ENCODE data around the gene EFHC2. TPM values are rescaled to one million over a fixed set of nuclear protein-coding genes. Genes with fewer than 3 reads are reported as not detected.

EFHC2 gene
- total RNA-seq, 2 experiments from 2014 or later = 0.30 to 0.46 TPM

DNA sequence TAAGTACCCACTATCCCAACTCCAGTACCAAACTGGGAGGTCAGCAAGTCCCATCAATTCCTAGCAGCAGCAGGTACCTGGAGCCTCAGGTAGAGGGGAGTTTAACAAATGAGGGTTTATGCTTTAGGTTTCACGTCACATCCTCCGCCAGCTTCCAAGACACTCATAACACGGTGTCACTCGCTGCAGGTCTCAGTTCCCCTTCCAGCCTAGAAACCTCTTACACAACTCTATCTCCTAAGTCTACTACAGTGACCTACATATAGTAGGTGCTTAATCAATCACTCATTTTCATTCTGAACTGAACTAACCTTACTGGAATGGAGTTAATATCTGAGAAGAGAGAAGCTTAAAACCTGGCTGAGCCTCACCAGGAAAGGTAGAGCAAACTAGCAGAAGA is 96.0 kb downstream of the EFHC2 start:
- no peak for ATAC-seq
- Mint-ChIP-seq H3K27ac (no peak overlapping the region), H3K4me1 (peaks cover 12% of the 10 kb centered on the region), H3K9me3 (ENCODE audit: low read depth) (no peaks in the 10 kb centered on the region), H3K4me3 (no peak overlapping the region), H3K27me3 (no peaks in the 10 kb centered on the region), H3K36me3 (ENCODE audit: low read depth) (no peaks in the 10 kb centered on the region)
- POLR2A ChIA-PET = no interaction called here
- no peak for DNase-seq
- intact Hi-C loops (cut with DNase I, micrococcal nuclease) = loop anchor here in 1 of 2 experiments (5.0 to 10.0 kb wide), 2 partner anchors 95 to 297 kb away; partner anchors contain the start of genes EFHC2 and FUNDC1
- CTCF ChIA-PET = interaction anchor here (4.5 kb wide), 1 partner anchor 289 kb away, joined by 21 read pairs; no protein-coding TSS in a partner anchor

- ATAC-seq (no peak), DNase-seq (no peak)
- ChIA-PET CTCF (interaction anchor here (4.5 kb wide), 1 partner anchor 288 kb away, joined by 21 read pairs; no protein-coding TSS in a partner anchor), POLR2A (no interaction called here)
- intact Hi-C loops (cut with DNase I, micrococcal nuclease) = loop anchor here in 1 of 2 experiments (5.0 to 10.0 kb wide), 2 partner anchors 95 to 298 kb away; partner anchors contain the start of genes EFHC2 and FUNDC1
- no peaks in the 10 kb centered on the region for H3K9me3 Mint-ChIP-seq (ENCODE audit: low read depth)
- no peaks in the 10 kb centered on the region for H3K27me3 Mint-ChIP-seq
- no peaks in the 10 kb centered on the region for H3K36me3 Mint-ChIP-seq (ENCODE audit: low read depth)
- no peak overlapping the region for H3K27ac Mint-ChIP-seq
- H3K4me1 Mint-ChIP-seq = peaks cover 12% of the 10 kb centered on the region
- H3K4me3 Mint-ChIP-seq = no peak overlapping the region
Measured at GRCh38 chrX:44246826-44247225, 96.6 kb downstream of the EFHC2 start.

- H3K36me3 Mint-ChIP-seq (ENCODE audit: low read depth) = no peaks in the 10 kb centered on the region
- H3K4me3 Mint-ChIP-seq = no peak overlapping the region
- H3K27me3 Mint-ChIP-seq = no peaks in the 10 kb centered on the region
- DNase-seq (peak; percentile 44), ATAC-seq (peak; percentile 66)
- peaks cover 12% of the 10 kb centered on the region for H3K4me1 Mint-ChIP-seq
- ChIA-PET POLR2A (no interaction called here), CTCF (interaction anchor here (1.0 to 4.5 kb wide), 4 partner anchors 19 to 287 kb away, joined by 3 to 21 read pairs (median 3); no protein-coding TSS in a partner anchor)
- no peak overlapping the region for H3K27ac Mint-ChIP-seq
- no peaks in the 10 kb centered on the region for H3K9me3 Mint-ChIP-seq (ENCODE audit: low read depth)
- intact Hi-C loops (cut with DNase I, micrococcal nuclease) = loop anchor here in 1 of 2 experiments (5.0 to 10.0 kb wide), 2 partner anchors 97 to 299 kb away; partner anchors contain the start of genes EFHC2 and FUNDC1
Measured at GRCh38 chrX:44245733-44246132, 97.7 kb downstream of the EFHC2 start.

- H3K9me3 Mint-ChIP-seq (ENCODE audit: low read depth) = no peaks in the 10 kb centered on the region
- ATAC-seq (no peak), DNase-seq (no peak)
- H3K27me3 Mint-ChIP-seq = no peaks in the 10 kb centered on the region
- H3K36me3 Mint-ChIP-seq (ENCODE audit: low read depth) = no peaks in the 10 kb centered on the region
- intact Hi-C loops (cut with DNase I, micrococcal nuclease) = loop anchor here (1.0 to 10.0 kb wide), 5 partner anchors 272 to 407 kb away; partner anchors contain the start of genes FUNDC1 (in 1 of the 2) and NDP (in 1 of the 2)
- no peak overlapping the region for H3K4me3 Mint-ChIP-seq
- ChIA-PET CTCF (interaction anchor here (1.2 to 4.5 kb wide), 7 partner anchors 9 to 408 kb away, joined by 4 to 21 read pairs (median 6); no protein-coding TSS in a partner anchor), POLR2A (no interaction called here)
- peaks cover 12% of the 10 kb centered on the region for H3K4me1 Mint-ChIP-seq
- no peak overlapping the region for H3K27ac Mint-ChIP-seq
Measured at GRCh38 chrX:44244008-44244407, 99.5 kb downstream of the EFHC2 start.

DNA sequence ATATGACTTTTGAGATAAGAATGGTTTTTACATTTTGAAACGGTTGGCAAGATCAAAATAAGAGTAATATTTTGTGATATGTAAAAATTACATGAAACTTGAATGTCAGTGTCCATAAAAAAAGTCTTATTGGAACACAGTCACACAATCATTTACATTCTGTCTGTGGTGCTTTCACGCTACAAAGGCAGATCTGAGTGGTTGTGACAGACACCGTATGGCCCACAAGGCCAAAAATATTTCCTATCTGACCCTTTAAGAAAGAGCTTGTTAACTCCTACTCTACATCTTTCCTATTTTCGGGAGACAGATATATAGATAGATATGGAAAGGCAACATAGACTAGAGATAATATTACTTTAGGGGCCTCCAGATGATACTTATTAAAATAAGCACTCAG is 101.9 kb downstream of the EFHC2 start:
- Mint-ChIP-seq H3K27ac (no peak overlapping the region), H3K4me1 (peaks cover 12% of the 10 kb centered on the region), H3K36me3 (ENCODE audit: low read depth) (no peaks in the 10 kb centered on the region), H3K9me3 (ENCODE audit: low read depth) (no peaks in the 10 kb centered on the region), H3K27me3 (no peaks in the 10 kb centered on the region), H3K4me3 (no peak overlapping the region)
- no peak for ATAC-seq
- ChIA-PET POLR2A (no interaction called here), CTCF (no interaction called here)
- intact Hi-C loops (cut with DNase I, micrococcal nuclease) = loop anchor here (5.0 to 10.0 kb wide), 4 partner anchors 269 to 404 kb away; partner anchors contain the start of genes FUNDC1 (in 1 of the 2) and NDP (in 1 of the 2)
- DNase-seq = no peak

DNA sequence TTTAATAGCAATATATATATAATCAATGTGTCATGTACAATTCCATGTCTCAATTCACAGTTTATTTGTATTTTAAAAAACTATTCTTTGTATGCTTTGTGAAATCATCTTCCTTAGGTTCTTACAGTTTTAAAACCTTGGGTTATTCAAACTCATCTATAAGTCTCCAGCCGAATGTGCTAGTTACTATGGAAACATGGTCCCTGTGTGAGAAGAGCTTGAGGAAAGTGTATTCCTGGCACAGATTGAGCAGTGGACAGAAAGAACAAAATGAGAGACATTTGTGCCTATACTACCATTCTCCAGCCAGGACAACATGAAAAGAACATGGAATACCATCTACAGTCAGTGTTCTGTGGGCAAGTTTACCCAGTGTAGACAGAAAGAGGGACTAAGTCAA is 103.4 kb downstream of the EFHC2 start:
- Mint-ChIP-seq H3K4me3 (no peak overlapping the region), H3K4me1 (peaks cover 10% of the 10 kb centered on the region), H3K27ac (no peak overlapping the region), H3K36me3 (ENCODE audit: low read depth) (no peaks in the 10 kb centered on the region), H3K27me3 (no peaks in the 10 kb centered on the region), H3K9me3 (ENCODE audit: low read depth) (no peaks in the 10 kb centered on the region)
- ATAC-seq = no peak
- DNase-seq = no peak
- ChIA-PET POLR2A (no interaction called here), CTCF (no interaction called here)
- intact Hi-C loops (cut with DNase I, micrococcal nuclease) = loop anchor here (5.0 to 10.0 kb wide), 4 partner anchors 268 to 403 kb away; partner anchors contain the start of genes FUNDC1 (in 1 of the 2) and NDP (in 1 of the 2)

- ATAC-seq (no peak), DNase-seq (no peak)
- H3K9me3 Mint-ChIP-seq (ENCODE audit: low read depth) = no peaks in the 10 kb centered on the region
- H3K27me3 Mint-ChIP-seq = no peaks in the 10 kb centered on the region
- ChIA-PET POLR2A (interaction anchor here (0.6 kb wide), 1 partner anchor 95 kb away, joined by 3 read pairs; no protein-coding TSS in a partner anchor), CTCF (no interaction called here)
- no peaks in the 10 kb centered on the region for H3K36me3 Mint-ChIP-seq (ENCODE audit: low read depth)
- no peak overlapping the region for H3K27ac Mint-ChIP-seq
- H3K4me1 Mint-ChIP-seq = peaks cover 6% of the 10 kb centered on the region
- no peak overlapping the region for H3K4me3 Mint-ChIP-seq
- intact Hi-C loops (cut with DNase I, micrococcal nuclease) = no loop called here
Measured at GRCh38 chrX:44239036-44239435, 104.4 kb downstream of the EFHC2 start.

GRCh38 chrX:44235534-44235933 is 107.9 kb downstream of the EFHC2 start:
- H3K4me3 Mint-ChIP-seq = no peak overlapping the region
- ATAC-seq (no peak), DNase-seq (no peak)
- ChIA-PET CTCF (interaction anchor here (0.7 kb wide), 1 partner anchor 142 kb away, joined by 3 read pairs; no protein-coding TSS in a partner anchor), POLR2A (no interaction called here)
- intact Hi-C loops (cut with DNase I, micrococcal nuclease) = no loop called here
- no peaks in the 10 kb centered on the region for H3K4me1 Mint-ChIP-seq
- H3K27me3 Mint-ChIP-seq = no peaks in the 10 kb centered on the region
- no peaks in the 10 kb centered on the region for H3K36me3 Mint-ChIP-seq (ENCODE audit: low read depth)
- no peaks in the 10 kb centered on the region for H3K9me3 Mint-ChIP-seq (ENCODE audit: low read depth)
- no peak overlapping the region for H3K27ac Mint-ChIP-seq

GRCh38 chrX:44234541-44234940 is 108.9 kb downstream of the EFHC2 start:
- Mint-ChIP-seq H3K4me1 (no peaks in the 10 kb centered on the region), H3K36me3 (ENCODE audit: low read depth) (no peaks in the 10 kb centered on the region), H3K27ac (no peak overlapping the region), H3K27me3 (no peaks in the 10 kb centered on the region), H3K9me3 (ENCODE audit: low read depth) (no peaks in the 10 kb centered on the region), H3K4me3 (no peak overlapping the region)
- ChIA-PET POLR2A (no interaction called here), CTCF (no interaction called here)
- no peak for DNase-seq
- intact Hi-C loops (cut with DNase I, micrococcal nuclease) = no loop called here
- no peak for ATAC-seq

- intact Hi-C loops (cut with DNase I, micrococcal nuclease) = no loop called here
- DNase-seq = no peak
- ChIA-PET CTCF (no interaction called here), POLR2A (no interaction called here)
- H3K9me3 Mint-ChIP-seq (ENCODE audit: low read depth) = no peaks in the 10 kb centered on the region
- no peaks in the 10 kb centered on the region for H3K36me3 Mint-ChIP-seq (ENCODE audit: low read depth)
- no peak for ATAC-seq
- no peaks in the 10 kb centered on the region for H3K27me3 Mint-ChIP-seq
- no peak overlapping the region for H3K27ac Mint-ChIP-seq
- H3K4me1 Mint-ChIP-seq = no peaks in the 10 kb centered on the region
- H3K4me3 Mint-ChIP-seq = no peak overlapping the region
Measured at GRCh38 chrX:44234116-44234515, 109.4 kb downstream of the EFHC2 start.

DNA sequence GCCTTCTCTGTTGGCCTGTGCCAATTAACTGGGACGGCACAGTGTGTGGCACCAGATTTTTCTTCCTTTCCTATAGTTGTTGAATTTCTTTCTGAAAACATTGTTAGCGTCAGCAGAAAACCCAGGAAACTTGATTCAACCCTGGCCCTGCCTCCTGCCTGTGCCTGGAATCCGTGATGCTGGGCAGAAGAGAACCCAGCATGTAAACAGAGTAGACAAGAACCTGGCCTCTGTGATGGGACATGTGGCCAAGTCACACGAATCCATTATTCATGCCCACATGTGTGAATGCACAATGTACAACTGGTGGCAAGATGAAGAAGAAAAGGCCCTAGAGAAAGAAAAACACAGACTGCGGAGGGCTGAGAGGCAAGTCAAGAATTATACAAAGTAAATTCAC is 111.4 kb downstream of the EFHC2 start:
- intact Hi-C loops (cut with DNase I, micrococcal nuclease) = no loop called here
- Mint-ChIP-seq H3K4me3 (no peak overlapping the region), H3K36me3 (ENCODE audit: low read depth) (no peaks in the 10 kb centered on the region), H3K27me3 (no peaks in the 10 kb centered on the region), H3K9me3 (ENCODE audit: low read depth) (no peaks in the 10 kb centered on the region), H3K27ac (no peak overlapping the region), H3K4me1 (no peaks in the 10 kb centered on the region)
- no peak for ATAC-seq
- no peak for DNase-seq
- ChIA-PET POLR2A (no interaction called here), CTCF (no interaction called here)

DNA sequence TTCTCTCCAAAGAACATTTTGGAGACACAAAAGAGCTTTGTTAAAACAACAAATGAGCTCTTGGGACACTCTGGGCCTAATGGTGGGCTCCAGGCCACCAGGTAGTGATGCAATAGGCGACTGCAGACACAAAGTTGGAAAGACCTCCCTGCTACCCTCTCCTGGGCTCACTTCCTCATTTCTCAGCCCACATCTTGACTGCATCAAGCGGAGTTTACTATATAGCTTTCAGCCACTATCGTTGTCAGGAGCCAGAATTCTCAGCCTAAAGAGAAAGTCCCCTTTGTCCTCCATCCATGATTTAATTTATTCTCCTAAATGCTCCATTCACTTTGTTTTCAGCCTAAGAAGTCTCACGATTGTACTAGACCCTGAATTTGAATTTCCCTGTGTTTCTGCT is 114.9 kb downstream of the EFHC2 start:
- ChIA-PET CTCF (no interaction called here), POLR2A (no interaction called here)
- no peak overlapping the region for H3K4me3 Mint-ChIP-seq
- no peak overlapping the region for H3K27ac Mint-ChIP-seq
- H3K9me3 Mint-ChIP-seq (ENCODE audit: low read depth) = no peaks in the 10 kb centered on the region
- intact Hi-C loops (cut with DNase I, micrococcal nuclease) = no loop called here
- ATAC-seq (no peak), DNase-seq (no peak)
- no peaks in the 10 kb centered on the region for H3K27me3 Mint-ChIP-seq
- H3K36me3 Mint-ChIP-seq (ENCODE audit: low read depth) = no peaks in the 10 kb centered on the region
- H3K4me1 Mint-ChIP-seq = no peaks in the 10 kb centered on the region
